ENCODE measurements around the gene SRPRA.

SRPRA gene

GRCh38 chr11:126231725-126232459, 36.8 kb downstream of the SRPRA start:
- DNase-seq (ENCODE audit: low read depth in 4 of 4, low spot score in 1 of 4) = no peak

GRCh38 chr11:126229858-126230540, 38.7 kb downstream of the SRPRA start:
- no peak for DNase-seq (ENCODE audit: low read depth in 4 of 4, low spot score in 1 of 4)

GRCh38 chr11:126226334-126227084, 42.2 kb downstream of the SRPRA start:
- DNase-seq (ENCODE audit: low read depth in 4 of 4, low spot score in 1 of 4) = no peak

GRCh38 chr11:126225295-126225665, 43.4 kb downstream of the SRPRA start:
- DNase-seq (ENCODE audit: low read depth in 4 of 4, low spot score in 1 of 4) = no peak

DNA sequence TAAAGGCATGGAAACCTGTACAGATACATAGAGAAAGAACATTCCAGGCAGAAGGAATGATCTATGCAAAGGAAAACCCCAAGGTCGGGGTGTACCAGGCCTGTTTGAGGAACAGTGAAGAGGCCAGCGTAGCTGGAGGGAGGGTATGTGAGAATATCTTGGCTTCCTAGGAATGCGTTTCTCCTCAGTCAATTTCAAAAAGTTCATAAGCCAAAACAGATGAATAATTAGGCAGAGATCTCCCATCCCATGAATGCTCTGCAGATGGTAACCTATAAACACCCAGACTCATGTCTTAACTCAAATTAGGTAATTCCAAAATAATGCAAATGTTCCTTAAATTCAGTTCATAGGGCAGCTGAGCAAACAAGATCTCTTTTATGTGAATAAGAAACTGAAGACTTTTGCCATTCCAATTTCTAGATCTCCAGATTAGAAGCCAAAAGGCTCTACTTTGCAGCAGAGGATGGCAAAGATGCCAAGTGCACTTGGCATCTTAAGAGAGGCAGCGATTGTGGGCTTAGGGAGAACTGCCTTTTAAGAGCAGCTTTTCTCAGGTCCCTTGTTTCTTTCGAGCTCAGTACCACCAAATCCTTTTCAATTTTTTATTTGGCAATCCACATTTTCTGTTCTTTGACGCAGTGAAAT, 43.9 kb downstream of the SRPRA start:
- no peak for DNase-seq (ENCODE audit: low read depth in 4 of 4, low spot score in 1 of 4)

DNA sequence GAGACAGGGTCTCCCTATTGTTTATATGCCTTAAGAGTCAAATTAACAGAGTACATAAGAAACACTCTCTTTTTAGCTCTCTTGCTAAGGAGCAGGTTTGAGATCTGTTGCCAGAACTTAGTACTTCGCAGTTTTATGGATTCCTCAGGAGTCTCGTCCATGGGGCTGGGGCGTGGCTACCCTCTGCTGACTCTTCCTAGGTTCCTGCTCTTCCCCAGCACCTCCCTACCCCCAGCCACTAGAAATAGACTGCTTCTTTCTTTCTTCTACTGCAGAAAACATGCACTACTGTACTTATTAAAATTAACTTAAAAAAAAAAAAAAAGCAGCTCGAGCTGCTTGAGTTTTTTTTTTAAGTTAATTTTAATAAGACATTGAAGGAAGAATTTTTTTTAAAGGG, 49.1 kb downstream of the SRPRA start:
- no peak for DNase-seq (ENCODE audit: low read depth in 4 of 4, low spot score in 1 of 4)

GRCh38 chr11:126217491-126217890, 51.2 kb downstream of the SRPRA start:
- DNase-seq (ENCODE audit: low read depth in 4 of 4, low spot score in 1 of 4) = no peak

DNA sequence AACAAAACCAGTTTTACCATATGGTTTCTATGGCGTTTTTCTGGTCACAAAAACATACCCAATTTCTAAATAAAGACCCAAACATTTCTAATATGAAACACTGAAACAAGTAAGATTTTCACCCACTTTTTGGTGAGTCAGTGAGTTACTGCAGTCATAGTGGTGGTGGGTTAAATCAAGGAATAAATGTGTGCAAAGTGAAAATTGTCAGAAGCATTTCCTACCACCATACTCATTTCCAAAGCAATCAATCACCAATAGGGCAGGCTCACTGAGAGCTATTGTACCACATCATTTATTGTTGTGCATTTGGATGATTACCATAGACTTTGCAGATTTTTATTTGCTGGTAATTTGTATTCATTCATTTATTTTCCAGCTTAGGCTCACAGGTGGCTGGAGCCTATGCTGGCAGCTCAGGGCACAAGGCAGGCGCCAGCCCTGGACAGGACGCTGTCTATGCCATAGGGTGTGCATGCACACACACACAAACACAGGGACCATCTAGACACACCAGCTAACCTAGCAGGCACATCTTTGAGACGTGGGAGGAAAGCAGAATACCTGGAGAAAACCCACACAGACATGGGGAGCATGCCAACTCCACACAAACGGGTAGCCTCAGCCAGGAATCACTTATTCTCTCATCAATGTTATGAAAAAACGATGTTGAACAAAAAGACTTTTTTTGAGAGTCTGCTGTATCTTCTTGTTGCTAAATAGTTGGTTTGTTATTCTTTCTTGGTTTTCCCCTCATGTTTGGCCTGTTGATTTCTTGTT, 52.0 kb downstream of the SRPRA start:
- DNase-seq (ENCODE audit: low read depth in 4 of 4, low spot score in 1 of 4) = no peak

DNA sequence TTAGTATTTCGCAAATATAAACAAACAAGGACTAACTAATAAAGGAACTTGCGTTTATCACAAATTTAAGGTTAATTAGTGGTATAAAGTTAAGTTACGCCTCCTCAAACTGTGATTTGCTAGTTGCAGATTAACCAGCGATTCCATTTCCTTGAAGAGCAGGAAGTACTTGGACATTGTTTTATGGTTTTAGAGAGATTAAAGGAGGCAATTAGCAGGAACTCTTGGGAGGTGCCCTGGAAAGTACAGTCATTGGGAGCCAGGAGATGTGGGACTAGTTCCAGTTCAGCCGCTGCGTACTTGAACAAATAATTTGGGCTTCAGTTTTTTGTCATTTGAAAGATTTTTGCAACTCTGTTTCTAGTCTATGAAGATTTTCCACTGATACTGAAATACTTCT, 53.9 kb downstream of the SRPRA start:
- DNase-seq (ENCODE audit: low read depth in 4 of 4, low spot score in 1 of 4) = no peak

DNA sequence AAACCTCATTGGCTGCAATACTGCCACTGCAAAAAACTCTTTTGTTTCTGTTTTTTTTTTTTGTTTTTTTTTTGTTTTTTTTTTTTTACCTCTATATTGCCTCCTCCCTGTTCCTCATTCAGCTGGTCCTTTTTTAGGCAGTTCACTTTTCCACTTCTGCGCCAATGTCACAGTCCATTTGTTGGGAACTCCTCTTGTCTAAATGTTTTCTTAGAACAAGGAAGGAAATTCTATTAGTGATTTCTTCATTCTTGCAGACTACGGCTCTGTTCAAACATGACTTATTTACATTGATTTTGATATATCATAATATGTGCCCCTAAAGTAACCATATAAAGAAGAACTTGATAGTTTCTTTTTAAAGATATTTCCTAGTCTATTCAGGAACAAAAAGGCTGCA, 54.3 kb downstream of the SRPRA start:
- DNase-seq (ENCODE audit: low read depth in 4 of 4, low spot score in 1 of 4) = no peak

Data from stimulated activated CD4-positive, alpha-beta T cell treated with anti-CD3 and anti-CD28 coated beads, Interleukin-1b, Interleukin-23, amount 100 ng/mL, for 24 hours (primary cell).